ENCODE results near the gene TOPORS. TPM values are rescaled to one million over a fixed set of nuclear protein-coding genes. Genes with fewer than 3 reads are reported as not detected.

TOPORS gene
- total and polyA plus RNA-seq, 4 donors, result 7.8 to 17.0 (median 12.8) TPM

DNA sequence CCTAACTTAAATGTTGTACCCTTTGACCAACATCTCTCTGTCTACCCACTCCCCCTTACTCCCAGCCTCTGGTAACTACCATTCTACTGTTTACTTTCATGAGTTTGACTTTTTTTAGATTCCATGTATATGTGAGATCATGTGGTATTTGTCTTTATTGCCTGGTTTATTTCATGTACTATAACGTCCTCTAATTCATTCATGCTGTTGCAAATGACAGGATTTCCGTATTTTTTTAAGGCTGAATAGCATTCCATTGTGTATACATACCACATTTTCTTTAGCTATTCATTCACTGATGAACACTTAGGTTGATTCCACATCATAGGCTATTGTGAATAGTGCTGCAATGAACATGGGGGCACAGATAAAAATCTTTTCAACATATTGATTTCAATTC lies 32.4 kb upstream of the TOPORS start:
- Histone ChIP-seq H3K4me1 (ENCODE audit: control insufficient read depth in 1 of 2, insufficient read depth in 2 of 2, low read length in 2 of 2) (no peaks in the 10 kb centered on the region), H3K27ac (ENCODE audit: low read depth in 1 of 2, low read length in 2 of 2) (no peak overlapping the region), H3K36me3 (ENCODE audit: control insufficient read depth in 1 of 2, insufficient read depth in 2 of 2, low read length in 1 of 2) (no peaks in the 10 kb centered on the region), H3K9me3 (ENCODE audit: control insufficient read depth, low read length) (no peaks in the 10 kb centered on the region), H3K4me3 (ENCODE audit: low read length in 2 of 2) (no peak overlapping the region), H3K27me3 (ENCODE audit: control insufficient read depth in 1 of 2, insufficient read depth in 2 of 2, low read length in 1 of 2) (no peaks in the 10 kb centered on the region)
- ATAC-seq (ENCODE audit: low FRiP score) (no peak), DNase-seq (no peak)
- 5 to 6% methylated on average over 2 of the region's 2 CpGs for WGBS, 2 donors
- intact Hi-C loops (cut with DNase I), result no loop called here

DNA sequence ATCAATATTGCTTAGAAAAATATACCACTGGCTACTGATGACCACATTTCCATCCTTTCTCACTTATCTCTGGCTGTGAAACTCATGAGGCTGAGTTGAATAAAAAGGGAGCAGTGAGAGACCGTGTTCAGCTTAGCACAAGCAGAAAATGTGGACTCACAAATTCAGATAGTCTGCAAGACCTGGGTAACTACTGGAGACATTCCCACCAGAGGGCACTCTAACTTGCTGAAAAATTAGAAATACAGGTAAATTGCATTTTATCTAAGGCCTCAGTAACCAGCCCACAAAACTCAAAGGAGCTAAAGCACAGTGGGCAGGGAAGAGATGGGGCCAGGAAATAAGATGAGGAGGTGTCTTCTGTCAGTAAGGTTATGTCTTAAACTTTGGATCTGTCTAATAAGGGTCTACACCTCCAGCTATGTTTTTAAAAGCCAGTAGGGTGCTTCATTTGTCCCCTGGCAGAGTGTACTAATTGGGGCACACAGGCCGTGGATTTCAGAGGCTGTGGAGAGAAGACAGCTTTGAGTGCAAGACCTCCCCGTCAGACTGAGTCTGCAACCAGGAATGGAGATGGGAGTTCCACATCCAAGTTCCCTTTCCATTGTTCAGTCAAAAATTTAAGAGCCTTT lies 29.2 kb upstream of the TOPORS start:
- Histone ChIP-seq H3K36me3 (ENCODE audit: control insufficient read depth in 1 of 2, insufficient read depth in 2 of 2, low read length in 1 of 2) (no peaks in the 10 kb centered on the region), H3K27me3 (ENCODE audit: control insufficient read depth in 1 of 2, insufficient read depth in 2 of 2, low read length in 1 of 2) (no peaks in the 10 kb centered on the region), H3K4me3 (ENCODE audit: low read length in 2 of 2) (no peak overlapping the region), H3K9me3 (ENCODE audit: control insufficient read depth, low read length) (no peaks in the 10 kb centered on the region), H3K4me1 (ENCODE audit: control insufficient read depth in 1 of 2, insufficient read depth in 2 of 2, low read length in 2 of 2) (no peaks in the 10 kb centered on the region), H3K27ac (ENCODE audit: low read depth in 1 of 2, low read length in 2 of 2) (no peak overlapping the region)
- WGBS, 2 donors, result 27 to 38% methylated on average over 3 of the region's 3 CpGs
- intact Hi-C loops (cut with DNase I), result loop anchor here in 1 of 2 donors (2.0 kb wide), 1 partner anchor 387 kb away; no protein-coding TSS in a partner anchor
- DNase-seq (no peak), ATAC-seq (ENCODE audit: low FRiP score) (no peak)

DNA sequence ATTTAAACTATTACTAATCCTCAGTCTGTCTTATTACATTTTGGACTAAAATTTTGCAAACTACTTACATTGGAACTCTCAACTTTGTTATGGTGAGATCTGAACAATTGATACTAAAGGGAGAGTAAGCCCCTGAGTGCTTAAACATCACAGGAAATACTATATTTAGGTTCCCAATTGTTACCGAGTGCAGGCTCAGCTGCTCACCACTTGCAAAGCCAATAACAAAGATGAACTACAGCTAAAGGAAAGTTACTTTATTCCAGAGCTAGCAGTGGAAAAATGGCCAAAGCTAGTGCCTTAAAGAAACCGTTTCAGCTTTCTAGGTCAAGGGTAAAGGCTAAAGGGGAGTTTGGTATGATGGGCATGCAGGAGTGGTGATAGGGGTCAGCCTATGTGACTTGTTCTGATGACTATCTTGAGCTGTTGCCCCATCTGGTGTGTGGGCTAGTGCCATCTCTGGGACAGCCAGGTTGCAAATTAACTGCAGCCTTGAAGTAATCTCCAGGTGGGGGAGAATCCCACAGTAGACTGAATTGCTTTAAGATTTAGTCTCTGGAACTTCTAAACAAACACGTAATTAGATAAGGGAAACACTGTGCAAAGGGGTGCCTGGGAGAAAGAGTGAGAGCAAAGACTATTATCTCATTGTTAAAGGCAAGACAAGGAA lies 28.4 kb upstream of the TOPORS start:
- Histone ChIP-seq H3K9me3 (ENCODE audit: control insufficient read depth, low read length) (no peaks in the 10 kb centered on the region), H3K4me1 (ENCODE audit: control insufficient read depth in 1 of 2, insufficient read depth in 2 of 2, low read length in 2 of 2) (no peaks in the 10 kb centered on the region), H3K36me3 (ENCODE audit: control insufficient read depth in 1 of 2, insufficient read depth in 2 of 2, low read length in 1 of 2) (no peaks in the 10 kb centered on the region), H3K4me3 (ENCODE audit: low read length in 2 of 2) (no peak overlapping the region), H3K27me3 (ENCODE audit: control insufficient read depth in 1 of 2, insufficient read depth in 2 of 2, low read length in 1 of 2) (no peaks in the 10 kb centered on the region), H3K27ac (ENCODE audit: low read depth in 1 of 2, low read length in 2 of 2) (no peak overlapping the region)
- no peak for ATAC-seq (ENCODE audit: low FRiP score)
- 21% methylated on average over 3 of the region's 3 CpGs for WGBS, 2 donors
- DNase-seq, result no peak
- intact Hi-C loops (cut with DNase I), result loop anchor here in 1 of 2 donors (2.0 kb wide), 1 partner anchor 388 kb away; no protein-coding TSS in a partner anchor

DNA sequence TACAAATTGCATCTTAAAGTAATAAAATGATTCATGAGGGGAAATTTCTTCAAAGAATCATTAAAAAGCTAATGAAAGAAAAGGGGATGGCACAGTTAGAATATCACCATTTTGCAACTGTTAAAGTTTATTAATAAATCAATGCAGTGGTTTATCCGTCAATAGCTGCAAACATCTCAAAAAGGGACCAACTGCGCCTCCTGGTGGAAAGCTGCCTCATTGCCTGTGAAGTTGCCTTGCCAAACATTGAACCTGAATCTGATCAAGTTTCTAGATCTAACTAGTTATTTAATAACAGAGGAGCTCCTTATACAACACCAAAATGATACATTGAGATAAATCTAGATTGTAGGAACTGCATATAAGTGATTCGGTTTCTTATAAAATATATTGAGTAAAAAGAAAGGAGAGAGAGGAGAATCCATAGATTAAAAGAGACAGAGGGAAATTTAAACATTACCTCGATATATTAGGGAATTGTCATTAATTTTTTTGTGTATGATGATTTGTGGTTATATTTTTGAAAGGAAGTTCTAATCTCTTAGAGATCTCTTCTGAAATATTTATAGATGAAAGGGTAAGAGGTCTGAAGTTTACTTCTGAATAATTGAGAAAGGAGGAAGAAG lies 27.4 kb upstream of the TOPORS start:
- Histone ChIP-seq H3K27me3 (ENCODE audit: control insufficient read depth in 1 of 2, insufficient read depth in 2 of 2, low read length in 1 of 2) (no peaks in the 10 kb centered on the region), H3K4me1 (ENCODE audit: control insufficient read depth in 1 of 2, insufficient read depth in 2 of 2, low read length in 2 of 2) (no peaks in the 10 kb centered on the region), H3K36me3 (ENCODE audit: control insufficient read depth in 1 of 2, insufficient read depth in 2 of 2, low read length in 1 of 2) (no peaks in the 10 kb centered on the region), H3K27ac (ENCODE audit: low read depth in 1 of 2, low read length in 2 of 2) (no peak overlapping the region), H3K4me3 (ENCODE audit: low read length in 2 of 2) (no peak overlapping the region), H3K9me3 (ENCODE audit: control insufficient read depth, low read length) (no peaks in the 10 kb centered on the region)
- DNase-seq, result peak; percentile 70 to 91
- 18 to 22% methylated on average over 4 of the region's 4 CpGs for WGBS, 2 donors
- no peak for ATAC-seq (ENCODE audit: low FRiP score)
- intact Hi-C loops (cut with DNase I), result loop anchor here (2.0 kb wide), 2 partner anchors 201 to 389 kb away; no protein-coding TSS in a partner anchor

DNA sequence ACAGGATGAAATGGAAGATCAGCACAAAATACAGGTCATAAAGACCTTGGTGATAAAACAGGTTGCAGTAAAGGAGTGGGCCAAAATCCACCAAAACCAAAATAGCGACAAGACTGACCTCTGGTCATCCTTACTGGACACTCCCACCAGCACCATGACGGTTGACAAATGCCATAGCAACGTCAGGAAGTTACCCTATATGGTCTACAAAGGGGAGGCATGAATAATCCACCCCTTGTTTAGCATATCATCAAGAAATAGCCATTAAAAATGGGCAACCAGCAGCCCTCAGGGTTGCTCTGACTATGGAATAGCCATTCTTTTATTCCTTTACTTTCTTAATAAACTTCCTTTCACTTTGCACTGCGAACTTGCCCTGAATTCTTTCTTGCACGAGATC lies 26.6 kb upstream of the TOPORS start:
- intact Hi-C loops (cut with DNase I), result loop anchor here (2.0 kb wide), 1 partner anchor 200 kb away; no protein-coding TSS in a partner anchor
- no peak for ATAC-seq (ENCODE audit: low FRiP score)

DNA sequence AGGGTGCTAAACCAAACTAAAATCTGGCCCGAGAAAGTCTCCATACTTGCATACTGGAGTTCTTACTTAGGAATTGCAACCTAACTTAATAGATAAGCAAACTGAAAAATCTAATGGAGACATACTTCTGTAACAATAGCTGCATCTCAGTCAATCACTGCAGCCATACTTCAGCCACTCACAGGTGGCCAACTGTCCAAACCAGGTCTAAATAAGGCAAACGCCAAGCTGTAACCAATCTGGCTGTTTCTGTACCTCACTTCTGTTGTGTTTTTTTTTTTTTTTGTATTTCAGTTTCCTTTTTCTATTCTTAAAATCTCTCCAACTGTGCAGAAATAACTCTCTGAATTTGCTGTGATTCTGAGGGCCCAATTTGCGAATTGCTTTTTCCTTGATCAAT lies 24.9 kb upstream of the TOPORS start:
- intact Hi-C loops (cut with DNase I), result no loop called here
- 84 to 85% methylated on average over 3 of the region's 3 CpGs for WGBS, 2 donors
- no peak for ATAC-seq (ENCODE audit: low FRiP score)

More for the DNA sequence above, 26.6 kb upstream of the TOPORS start:
- no peaks in the 10 kb centered on the region for H3K36me3 ChIP-seq (ENCODE audit: control insufficient read depth in 1 of 2, insufficient read depth in 2 of 2, low read length in 1 of 2)
- no peaks in the 10 kb centered on the region for H3K9me3 ChIP-seq (ENCODE audit: control insufficient read depth, low read length)
- H3K27ac ChIP-seq (ENCODE audit: low read depth in 1 of 2, low read length in 2 of 2), result no peak overlapping the region
- no peak overlapping the region for H3K4me3 ChIP-seq (ENCODE audit: low read length in 2 of 2)
- H3K27me3 ChIP-seq (ENCODE audit: control insufficient read depth in 1 of 2, insufficient read depth in 2 of 2, low read length in 1 of 2), result no peaks in the 10 kb centered on the region
- 42 to 44% methylated on average over 5 of the region's 5 CpGs for WGBS, 2 donors
- no peak for DNase-seq
- no peaks in the 10 kb centered on the region for H3K4me1 ChIP-seq (ENCODE audit: control insufficient read depth in 1 of 2, insufficient read depth in 2 of 2, low read length in 2 of 2)

DNA sequence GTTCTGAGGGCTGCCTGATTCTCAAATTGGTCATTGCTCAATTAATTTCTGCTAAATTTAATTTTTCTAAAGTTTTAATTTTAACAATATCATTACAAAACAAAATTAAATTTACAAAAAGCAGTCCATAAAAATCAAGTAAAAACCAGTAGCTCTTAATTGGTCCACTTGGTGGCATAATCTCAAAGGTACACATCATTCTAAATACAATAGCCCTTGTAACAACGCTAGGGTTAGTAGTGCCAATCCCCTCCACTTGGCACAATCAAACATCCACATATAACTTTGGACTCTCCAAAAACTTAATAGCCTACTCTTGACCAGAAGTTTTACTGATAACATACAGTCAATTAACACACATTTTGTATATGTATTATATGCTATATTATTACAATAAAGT lies 22.5 kb upstream of the TOPORS start:
- 61 to 62% methylated on average over 1 of the region's 1 CpG for WGBS, 2 donors
- DNase-seq, result no peak
- Histone ChIP-seq H3K27me3 (ENCODE audit: control insufficient read depth in 1 of 2, insufficient read depth in 2 of 2, low read length in 1 of 2) (no peaks in the 10 kb centered on the region), H3K4me1 (ENCODE audit: control insufficient read depth in 1 of 2, insufficient read depth in 2 of 2, low read length in 2 of 2) (no peaks in the 10 kb centered on the region), H3K27ac (ENCODE audit: low read depth in 1 of 2, low read length in 2 of 2) (no peak overlapping the region), H3K9me3 (ENCODE audit: control insufficient read depth, low read length) (no peaks in the 10 kb centered on the region), H3K4me3 (ENCODE audit: low read length in 2 of 2) (no peak overlapping the region), H3K36me3 (ENCODE audit: control insufficient read depth in 1 of 2, insufficient read depth in 2 of 2, low read length in 1 of 2) (peaks cover 0 to 3% of the 10 kb centered on the region in 2 donors)
- intact Hi-C loops (cut with DNase I), result no loop called here
- no peak for ATAC-seq (ENCODE audit: low FRiP score)

More for the DNA sequence above, 24.9 kb upstream of the TOPORS start:
- H3K27ac ChIP-seq (ENCODE audit: low read depth in 1 of 2, low read length in 2 of 2), result no peak overlapping the region
- DNase-seq, result no peak
- no peaks in the 10 kb centered on the region for H3K27me3 ChIP-seq (ENCODE audit: control insufficient read depth in 1 of 2, insufficient read depth in 2 of 2, low read length in 1 of 2)
- H3K36me3 ChIP-seq (ENCODE audit: control insufficient read depth in 1 of 2, insufficient read depth in 2 of 2, low read length in 1 of 2), result no peaks in the 10 kb centered on the region
- H3K4me1 ChIP-seq (ENCODE audit: control insufficient read depth in 1 of 2, insufficient read depth in 2 of 2, low read length in 2 of 2), result no peaks in the 10 kb centered on the region
- H3K9me3 ChIP-seq (ENCODE audit: control insufficient read depth, low read length), result no peaks in the 10 kb centered on the region
- no peak overlapping the region for H3K4me3 ChIP-seq (ENCODE audit: low read length in 2 of 2)

DNA sequence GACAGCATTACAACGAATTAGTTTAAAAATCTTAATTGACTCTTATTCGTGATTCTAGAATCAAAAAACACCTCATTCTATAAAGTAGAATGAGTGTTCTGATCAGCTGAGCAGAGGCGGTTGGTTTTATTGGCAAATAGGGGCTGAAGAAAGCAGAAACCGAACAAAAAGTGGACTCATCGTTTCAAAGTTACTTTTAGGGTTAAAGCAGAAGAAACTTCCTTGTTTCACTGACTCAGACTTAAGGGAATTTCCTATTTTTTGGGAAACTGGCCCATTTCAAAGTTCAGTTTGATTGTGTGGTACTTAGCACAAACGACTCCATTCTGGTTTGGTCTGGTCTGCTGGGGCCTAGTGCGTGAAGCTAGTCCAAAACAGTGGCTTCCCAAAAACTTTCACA lies 21.4 kb upstream of the TOPORS start:
- H3K9me3 ChIP-seq (ENCODE audit: control insufficient read depth, low read length), result no peaks in the 10 kb centered on the region
- no peak for DNase-seq
- H3K36me3 ChIP-seq (ENCODE audit: control insufficient read depth in 1 of 2, insufficient read depth in 2 of 2, low read length in 1 of 2), result peaks cover 0 to 3% of the 10 kb centered on the region in 2 donors
- 86 to 88% methylated on average over 7 of the region's 7 CpGs for WGBS, 2 donors
- H3K27ac ChIP-seq (ENCODE audit: low read depth in 1 of 2, low read length in 2 of 2), result peak overlapping the region in 1 of 2 donors; percentile 16
- intact Hi-C loops (cut with DNase I), result loop anchor here in 1 of 2 donors (2.0 kb wide), 2 partner anchors 23 to 189 kb away; partner anchors contain the start of gene ACO1
- no peak overlapping the region for H3K4me3 ChIP-seq (ENCODE audit: low read length in 2 of 2)
- no peaks in the 10 kb centered on the region for H3K4me1 ChIP-seq (ENCODE audit: control insufficient read depth in 1 of 2, insufficient read depth in 2 of 2, low read length in 2 of 2)
- ATAC-seq (ENCODE audit: low FRiP score), result no peak
- no peaks in the 10 kb centered on the region for H3K27me3 ChIP-seq (ENCODE audit: control insufficient read depth in 1 of 2, insufficient read depth in 2 of 2, low read length in 1 of 2)
